ENCODE measurements around the gene EIF1B. TPM values are rescaled to one million over a fixed set of nuclear protein-coding genes. Genes with fewer than 3 reads are reported as not detected.

The EIF1B gene
- total and polyA plus RNA-seq, 2 of the 13 experiments (the other 11 are each of a cell fraction or from before 2014, with no cell fraction given) = 12.7 to 29.1 TPM

GRCh38 chr3:40309925-40310695 is 603 bp downstream of the EIF1B start (continued):
- TF ChIP-seq THAP9 (CRISPR knock-in tag; IDR thresholded peaks at IDR 0.05; ENCODE audit: borderline replicate concordance) (peak; percentile 43; the same call in 1 of the 2 replicates), ZNF850 (CRISPR knock-in tag; conservative IDR thresholded peaks at IDR 0.05) (no peak), ZBTB7B (CRISPR knock-in tag; IDR thresholded peaks at IDR 0.05) (0 out of 2 replicates have a peak, but pooled peaks have one; percentile 14), GMEB1 (CRISPR knock-in tag; IDR thresholded peaks at IDR 0.05; ENCODE audit: borderline replicate concordance) (no peak), ZMYM4 (CRISPR knock-in tag; IDR thresholded peaks at IDR 0.05) (no peak), ZFY (CRISPR knock-in tag; IDR thresholded peaks at IDR 0.05) (no peak), ZNF253 (CRISPR knock-in tag; IDR thresholded peaks at IDR 0.05; ENCODE audit: borderline replicate concordance) (no peak), NAIF1 (CRISPR knock-in tag; IDR thresholded peaks at IDR 0.05; ENCODE audit: borderline replicate concordance) (peak; percentile 27; the same call in 1 of the 2 replicates), ZNF572 (CRISPR knock-in tag; IDR thresholded peaks at IDR 0.05) (no peak), ZNF543 (CRISPR knock-in tag; IDR thresholded peaks at IDR 0.05) (peak; percentile 69; the same call in 1 of the 2 replicates), MTERF4 (CRISPR knock-in tag; IDR thresholded peaks at IDR 0.05) (no peak), IKZF1 (IDR thresholded peaks at IDR 0.05) (no peak), ARID3A (IDR thresholded peaks at IDR 0.05; ENCODE audit: low read depth, low read length) (no peak), MLX (CRISPR knock-in tag; IDR thresholded peaks at IDR 0.05) (no peak), SMAD3 (CRISPR knock-in tag; IDR thresholded peaks at IDR 0.05) (no peak), NFYB (CRISPR knock-in tag; IDR thresholded peaks at IDR 0.05) (no peak), ZNF224 (CRISPR knock-in tag; IDR thresholded peaks at IDR 0.05) (peak; percentile 72; the same call in 1 of the 2 replicates), ZFP41 (CRISPR knock-in tag; IDR thresholded peaks at IDR 0.05; ENCODE audit: borderline replicate concordance) (no peak), ZNF615 (CRISPR knock-in tag; IDR thresholded peaks at IDR 0.05; ENCODE audit: borderline replicate concordance) (no peak), TEAD3 (CRISPR knock-in tag; optimal IDR thresholded peaks at IDR 0.05; ENCODE audit: borderline replicate concordance) (no peak), NR3C1 (CRISPR knock-in tag; IDR thresholded peaks at IDR 0.05) (no peak), KAT8 (CRISPR knock-in tag; IDR thresholded peaks at IDR 0.05) (no peak), ZFP36L1 (CRISPR knock-in tag; IDR thresholded peaks at IDR 0.05) (no peak)

Measured in HepG2 (cell line).